ENCODE data around the gene METTL8. TPM values are rescaled to one million over a fixed set of nuclear protein-coding genes. Genes with fewer than 3 reads are reported as not detected.
A peak's percentile ranks its signal among the peaks of the same experiment; 100 is the strongest.

Gene METTL8
- total and polyA plus RNA-seq, 2 experiments from 2014 or later = 60.9 to 64.3 TPM

GRCh38 chr2:171410624-171411023 lies 23.2 kb downstream of the METTL8 start:
- no peak for TF ChIP-seq CREB1 (CRISPR knock-in tag; IDR thresholded peaks at IDR 0.05; ENCODE audit: low read depth)
- TF ChIP-seq JUNB (IDR thresholded peaks at IDR 0.05; ENCODE audit: unreplicated experiment) = no peak
- TF ChIP-seq ZNF331 (CRISPR knock-in tag; IDR thresholded peaks at IDR 0.05; ENCODE audit: low read depth) = no peak
- TF ChIP-seq POLR2AphosphoS5 (IDR thresholded peaks at IDR 0.05; ENCODE audit: low read depth) = no peak
- no peak for TF ChIP-seq EZH2phosphoT487 (IDR thresholded peaks at IDR 0.05; ENCODE audit: unreplicated experiment)
- TF ChIP-seq STAT1 (IDR thresholded peaks at IDR 0.05; ENCODE audit: unreplicated experiment) = no peak
- TF ChIP-seq ZNF462 (CRISPR knock-in tag; IDR thresholded peaks at IDR 0.05) = no peak
- TF ChIP-seq ETS1 (IDR thresholded peaks at IDR 0.05) = no peak
- TF ChIP-seq ZNF114 (CRISPR knock-in tag; IDR thresholded peaks at IDR 0.05) = no peak
- TF ChIP-seq CTCF (conservative IDR thresholded peaks at IDR 0.05; ENCODE audit: low read depth in 2 of 2) = no peak
- TF ChIP-seq REST (IDR thresholded peaks at IDR 0.05; ENCODE audit: unreplicated experiment) = no peak
- TF ChIP-seq EZH2 (IDR thresholded peaks at IDR 0.05; ENCODE audit: low read depth, unreplicated experiment) = no peak
- TF ChIP-seq NANOG (IDR thresholded peaks at IDR 0.05; ENCODE audit: borderline replicate concordance) = no peak
- Histone ChIP-seq H3K4me2 (0 out of 2 replicates have a peak overlapping the region, but pooled peaks have one; percentile 67), H4K20me1 (replicated peaks; ENCODE audit: insufficient read depth) (no peaks in the 10 kb centered on the region), H3K27me3 (ENCODE audit: insufficient read depth) (no peaks in the 10 kb centered on the region), H3K79me2 (replicated peaks; ENCODE audit: insufficient read depth) (peaks cover 90% of the 10 kb centered on the region), H3K4me1 (ENCODE audit: insufficient read depth) (peaks cover 43% of the 10 kb centered on the region), H3K9me2 (ENCODE audit: insufficient read depth) (peaks cover 7% of the 10 kb centered on the region), H3K27ac (ENCODE audit: low read depth) (peak overlapping the region; percentile 50; the same call in 1 of the 2 replicates), H3F3A (replicated peaks; ENCODE audit: low read depth) (no peaks in the 10 kb centered on the region), H3K36me3 (ENCODE audit: insufficient read depth) (no peaks in the 10 kb centered on the region), H2AFZ (no peak overlapping the region), H3K4me3 (no peak overlapping the region)
- peaks cover 38% of the 10 kb centered on the region for H3K4me1 Mint-ChIP-seq
- ATAC-seq (no peak), DNase-seq (ENCODE audit: low spot score) (no peak)
- H3K27ac Mint-ChIP-seq = peak overlapping the region; percentile 95
- no peak overlapping the region for H3K4me3 Mint-ChIP-seq
- peaks cover 5% of the 10 kb centered on the region; the same call in 2 of the 3 replicates for H3K36me3 Mint-ChIP-seq (ENCODE audit: low read depth)
- no peaks in the 10 kb centered on the region for H3K9me3 Mint-ChIP-seq
- H3K27me3 Mint-ChIP-seq (ENCODE audit: insufficient read depth, low read depth, poor library complexity) = peaks cover 2% of the 10 kb centered on the region
